ENCODE measurements around the gene PM20D1. TPM values are rescaled to one million over a fixed set of nuclear protein-coding genes. Genes with fewer than 3 reads are reported as not detected.

PM20D1 gene
- polyA plus RNA-seq, 3 donors: 0.31 to 2.0 (median 1.5) TPM

DNA sequence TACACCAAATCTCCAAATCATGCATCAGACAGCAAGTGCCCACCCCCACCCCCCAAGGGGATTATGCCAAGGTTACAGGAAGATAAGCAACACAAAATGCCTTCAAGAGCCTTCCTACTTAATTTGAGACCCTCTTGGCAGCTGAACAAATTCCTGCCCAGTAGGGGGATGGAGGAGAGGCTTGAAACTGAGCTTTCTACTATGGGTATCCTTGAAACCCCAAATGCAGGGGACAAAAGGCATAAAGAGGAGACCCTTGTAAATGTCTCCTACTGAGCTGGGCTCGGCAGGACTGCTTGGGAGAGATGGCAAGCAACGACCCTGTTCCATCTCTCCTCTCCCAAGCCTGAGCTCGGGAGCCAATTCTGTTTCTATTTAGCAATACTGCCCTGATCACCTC is 40.5 kb downstream of the PM20D1 start:
- no peak for DNase-seq

DNA sequence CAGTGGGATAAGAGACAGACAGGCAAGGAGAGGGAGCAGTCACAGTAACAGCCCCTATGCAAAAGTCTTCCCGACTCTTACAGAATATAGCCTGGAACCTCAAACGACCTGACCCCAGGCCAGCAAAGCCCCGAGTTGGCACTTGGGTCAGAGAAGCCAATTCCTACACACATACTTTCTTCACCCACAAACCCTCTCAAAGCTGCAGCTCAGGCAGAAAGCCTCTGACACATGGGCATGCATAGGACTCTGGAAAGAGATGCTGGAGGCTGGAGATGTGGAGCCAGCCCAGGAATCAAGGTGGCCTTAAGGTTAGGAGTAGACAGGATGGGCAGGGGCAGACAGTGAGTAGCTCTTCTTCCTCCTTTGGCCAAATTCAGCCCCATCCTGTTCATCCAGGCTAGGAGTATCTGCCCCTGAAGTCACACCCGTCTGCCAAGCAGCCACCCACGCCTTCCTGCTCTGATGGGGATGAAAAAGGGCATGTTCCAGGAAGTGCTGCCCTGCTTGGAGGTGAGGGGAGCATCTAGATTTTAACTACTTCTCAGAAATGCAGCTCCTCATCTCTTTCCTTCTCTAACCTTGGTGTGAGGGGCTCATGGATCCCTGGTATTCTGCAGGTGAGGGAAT is 44.7 kb downstream of the PM20D1 start:
- no peak for DNase-seq

- no peak for DNase-seq
Observed at GRCh38 chr1:205804605-205805004, 45.3 kb downstream of the PM20D1 start.

- DNase-seq: no peak
Observed at GRCh38 chr1:205803986-205804385, 45.9 kb downstream of the PM20D1 start.

DNA sequence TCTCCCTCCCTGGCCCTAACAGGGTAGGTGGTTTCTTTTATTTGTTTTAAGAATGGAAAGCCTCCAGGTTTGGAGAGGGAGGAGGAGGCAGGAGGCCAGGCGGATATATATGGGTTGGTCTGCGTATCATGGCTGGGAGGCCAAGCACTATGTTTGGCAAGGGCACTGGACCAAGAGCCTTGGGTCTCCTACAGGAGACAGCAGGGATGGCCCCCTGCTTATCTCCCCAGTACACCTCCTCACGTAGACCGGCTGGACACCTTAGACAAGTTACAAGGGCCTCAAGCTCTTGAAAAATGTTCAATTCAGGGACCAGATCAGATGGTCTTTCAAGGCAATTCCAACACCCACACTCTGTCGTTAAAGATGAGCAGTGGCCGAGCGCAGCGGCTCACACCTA is 47.9 kb downstream of the PM20D1 start:
- DNase-seq: no peak

- no peak for DNase-seq
Observed at GRCh38 chr1:205800981-205801703, 48.8 kb downstream of the PM20D1 start.

- no peak for DNase-seq
Observed at GRCh38 chr1:205800427-205800826, 49.5 kb downstream of the PM20D1 start.

- DNase-seq: no peak
Observed at GRCh38 chr1:205798577-205798976, 51.4 kb downstream of the PM20D1 start.

GRCh38 chr1:205797168-205797567 is 52.8 kb downstream of the PM20D1 start:
- DNase-seq: no peak

DNA sequence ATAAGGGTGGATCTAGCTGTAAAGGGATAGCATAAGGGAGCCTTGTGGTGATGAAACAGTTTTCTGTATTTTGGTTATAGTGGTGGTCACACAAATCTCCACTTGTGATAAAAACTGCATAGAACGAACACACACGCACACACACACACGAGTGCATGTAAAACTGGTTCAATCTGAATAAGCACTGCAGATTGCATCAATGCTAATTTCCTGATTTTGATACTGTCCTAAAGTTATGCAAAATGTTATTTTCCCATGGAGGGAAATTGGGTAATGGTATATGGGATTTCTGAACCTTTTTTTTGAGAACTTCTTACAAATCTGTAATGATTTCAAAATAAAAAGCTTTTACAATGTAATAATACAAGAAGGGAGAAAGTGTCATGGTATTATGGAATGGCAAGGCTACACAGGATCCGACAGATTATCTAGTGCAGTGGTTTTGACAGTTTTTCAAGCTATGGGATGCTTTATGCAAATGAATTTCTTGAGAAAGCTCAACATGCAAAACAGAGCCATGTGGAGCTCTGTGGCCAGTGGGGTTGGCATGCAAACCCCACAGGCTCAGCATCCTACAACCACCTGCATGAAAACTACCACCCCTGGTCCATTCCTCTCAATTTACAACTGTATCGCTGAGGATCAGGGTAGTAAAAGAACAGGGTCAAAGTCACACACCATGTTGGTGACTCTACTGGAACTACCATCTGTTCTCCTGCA is 55.8 kb downstream of the PM20D1 start:
- no peak for DNase-seq

GRCh38 chr1:205792961-205793673 is 56.8 kb downstream of the PM20D1 start:
- no peak for DNase-seq

DNA sequence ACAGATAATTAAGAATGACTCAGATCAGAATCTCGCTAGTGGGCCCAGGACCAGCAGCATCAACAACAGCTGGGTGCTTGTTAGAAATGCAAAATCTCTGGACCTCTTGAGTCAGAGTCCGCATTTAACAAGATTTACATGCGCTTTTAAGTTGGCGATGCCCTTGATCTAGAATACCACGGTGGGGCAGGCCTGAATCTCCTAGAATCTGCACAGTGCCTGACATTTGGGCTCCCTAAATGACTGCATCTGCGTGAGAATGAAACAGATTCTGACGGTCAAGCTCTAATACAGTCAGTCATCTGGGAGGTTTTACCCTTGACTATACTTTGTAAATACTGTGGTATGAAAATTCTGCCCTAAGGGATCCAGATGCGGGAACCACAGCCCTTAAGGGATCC is 57.5 kb downstream of the PM20D1 start:
- DNase-seq: no peak

DNA sequence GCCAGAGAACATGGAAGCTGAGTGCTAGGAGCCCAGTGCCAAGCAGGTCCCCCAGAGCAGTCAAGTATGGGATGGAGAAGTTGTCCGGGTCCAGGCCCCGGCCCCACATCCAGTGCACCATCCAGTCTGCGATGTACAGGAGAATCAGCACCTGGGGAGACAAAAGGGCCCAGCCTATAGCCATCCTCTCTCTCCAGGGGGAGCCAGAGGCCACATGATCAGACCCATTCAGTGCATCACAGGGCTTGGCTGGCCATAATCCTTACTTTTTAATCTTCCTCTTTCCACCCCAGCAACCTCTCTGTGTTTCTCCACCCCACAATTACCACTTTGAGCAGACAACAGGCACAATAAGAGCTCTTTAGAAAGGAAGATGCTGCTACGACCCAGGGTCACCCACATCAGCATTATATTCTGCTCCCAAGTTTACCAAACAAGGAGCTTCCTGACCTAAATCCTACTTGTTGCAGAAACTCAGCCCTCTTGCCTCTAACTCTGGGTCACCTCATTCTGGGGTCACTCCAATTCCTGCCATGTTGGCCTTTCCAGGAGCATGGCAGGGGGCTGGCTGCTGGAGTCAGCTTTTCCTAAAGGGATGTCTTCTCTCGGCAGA is 58.3 kb downstream of the PM20D1 start:
- DNase-seq: no peak

- DNase-seq: no peak
Observed at GRCh38 chr1:205787287-205787916, 62.5 kb downstream of the PM20D1 start.

- DNase-seq: no peak
Observed at GRCh38 chr1:205786601-205787000, 63.3 kb downstream of the PM20D1 start.

- DNase-seq: no peak
Observed at GRCh38 chr1:205785446-205785845, 64.5 kb downstream of the PM20D1 start.

DNA sequence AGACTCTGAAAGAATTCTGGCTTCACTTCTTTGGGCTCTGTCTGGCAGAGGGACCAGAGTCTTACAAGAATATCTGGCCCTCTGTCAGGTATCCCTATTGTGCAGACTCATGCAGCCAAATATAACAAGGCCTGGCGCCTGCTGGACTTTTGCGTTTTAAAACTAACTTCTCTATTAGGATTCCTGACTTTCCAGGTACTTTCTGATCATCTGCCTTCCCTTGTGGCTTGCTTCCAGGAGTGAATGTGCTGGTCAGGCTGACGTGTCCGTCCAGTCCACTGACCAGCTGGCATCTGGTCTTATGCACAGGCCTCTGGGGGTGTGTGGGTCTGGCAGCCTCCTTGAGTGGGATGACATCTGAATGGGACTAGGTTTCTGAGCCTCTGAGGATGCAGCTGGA is 66.0 kb downstream of the PM20D1 start:
- DNase-seq: no peak

DNA sequence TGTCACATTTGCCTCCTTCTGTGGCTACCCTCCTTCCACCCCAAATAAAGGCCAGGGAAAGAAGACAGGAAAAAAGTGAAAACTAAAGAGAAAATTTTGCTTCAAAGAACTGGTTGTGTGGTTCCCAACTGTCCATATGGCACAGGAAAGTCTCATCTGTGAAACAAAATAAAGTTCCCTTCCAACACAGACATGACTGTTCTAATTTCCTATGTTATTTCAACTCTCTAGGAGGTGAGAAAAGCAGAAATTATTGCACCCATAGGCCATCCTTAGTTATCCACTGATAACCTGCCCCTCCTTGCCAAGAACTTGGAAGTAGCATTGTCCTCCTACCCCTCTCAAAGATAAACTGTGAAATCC is 66.5 kb downstream of the PM20D1 start:
- DNase-seq: no peak

DNA sequence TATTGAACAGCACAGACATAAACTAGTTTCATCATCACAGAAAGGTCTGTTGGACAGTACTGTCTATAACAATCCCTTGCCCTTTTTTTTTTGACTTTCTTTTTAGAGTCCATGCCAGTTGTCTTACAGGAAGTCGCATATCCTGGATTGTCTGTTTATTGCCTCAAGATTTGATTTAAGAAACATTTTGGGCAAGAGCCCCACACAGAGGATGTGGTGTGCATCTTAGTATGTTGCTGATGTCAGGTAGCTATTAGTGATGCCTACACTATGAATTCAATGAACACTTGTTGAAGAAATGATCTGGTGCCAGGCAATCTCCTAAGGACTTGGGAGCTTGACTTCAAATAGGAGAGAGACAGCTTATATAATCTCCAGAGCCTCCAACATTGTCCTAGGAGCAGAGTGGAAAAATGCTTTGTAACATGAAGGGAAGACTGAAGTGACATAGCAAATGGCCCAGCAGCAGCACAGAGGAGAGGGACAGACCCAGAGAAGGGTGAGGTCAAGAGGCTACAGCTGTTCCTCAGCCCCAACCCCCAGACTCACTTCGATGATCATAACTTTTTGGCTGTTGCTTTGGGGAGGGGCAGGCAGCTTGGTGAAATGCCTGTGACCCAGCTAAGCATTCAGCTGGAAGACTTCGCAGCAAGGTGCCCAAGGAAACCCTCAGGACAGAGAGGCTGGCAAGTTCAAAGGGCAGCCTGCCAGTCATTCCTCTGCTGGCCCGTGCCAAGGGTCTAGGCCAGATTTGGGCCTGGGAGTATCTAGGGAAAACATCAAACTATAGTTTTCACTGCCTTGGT is 67.1 kb downstream of the PM20D1 start:
- no peak for DNase-seq

GRCh38 chr1:205780335-205780734 is 69.6 kb downstream of the PM20D1 start:
- no peak for DNase-seq

All from renal pelvis (tissue), 4 donors.